NCI-H446 treated with DMSO at 0.1 percent for 48 hours (cell line): ENCODE data around the gene ZNF70.
A peak's percentile ranks its signal among the peaks of the same experiment; 100 is the strongest.

Experiments
- DNase-seq: peaks from one replicate; lab custom pipeline; 2025; lab: John Stamatoyannopoulos, UW

ZNF70 gene

DNA sequence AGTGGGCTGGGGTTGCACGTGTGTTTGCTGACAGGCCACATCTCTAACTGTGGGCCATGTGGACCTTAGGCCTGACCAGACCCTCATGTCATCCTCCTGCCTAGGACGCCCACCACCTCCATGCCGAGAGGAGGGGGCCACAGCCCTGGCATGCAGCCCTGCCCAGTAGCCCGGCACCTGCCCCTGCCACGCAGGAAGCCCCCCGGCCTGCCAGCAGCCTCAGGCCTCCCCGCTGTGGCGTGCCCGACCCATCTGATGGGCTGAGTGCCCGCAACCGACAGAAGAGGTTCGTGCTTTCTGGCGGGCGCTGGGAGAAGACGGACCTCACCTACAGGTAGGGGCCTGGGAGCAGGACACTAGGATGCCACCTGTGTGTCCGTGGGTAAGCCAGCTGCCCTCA, 28.2 kb upstream of the ZNF70 start:
- no peak for DNase-seq

DNA sequence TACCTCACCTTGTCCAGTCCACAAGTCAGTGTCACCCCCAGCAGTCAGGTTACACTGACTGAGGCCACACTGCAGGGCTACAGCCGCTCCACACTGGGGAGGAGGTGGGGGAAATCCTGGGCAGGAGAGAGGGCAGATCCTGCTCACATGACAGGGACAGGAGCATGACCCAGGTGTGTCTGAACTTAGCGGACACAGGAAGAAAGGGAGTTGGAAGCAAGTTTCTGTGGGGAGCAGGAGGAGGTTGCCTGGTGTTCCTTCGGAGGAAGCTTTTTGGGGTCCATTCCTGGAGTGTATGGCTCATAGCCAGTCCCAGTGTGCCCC, 27.6 kb upstream of the ZNF70 start:
- DNase-seq = no peak

DNA sequence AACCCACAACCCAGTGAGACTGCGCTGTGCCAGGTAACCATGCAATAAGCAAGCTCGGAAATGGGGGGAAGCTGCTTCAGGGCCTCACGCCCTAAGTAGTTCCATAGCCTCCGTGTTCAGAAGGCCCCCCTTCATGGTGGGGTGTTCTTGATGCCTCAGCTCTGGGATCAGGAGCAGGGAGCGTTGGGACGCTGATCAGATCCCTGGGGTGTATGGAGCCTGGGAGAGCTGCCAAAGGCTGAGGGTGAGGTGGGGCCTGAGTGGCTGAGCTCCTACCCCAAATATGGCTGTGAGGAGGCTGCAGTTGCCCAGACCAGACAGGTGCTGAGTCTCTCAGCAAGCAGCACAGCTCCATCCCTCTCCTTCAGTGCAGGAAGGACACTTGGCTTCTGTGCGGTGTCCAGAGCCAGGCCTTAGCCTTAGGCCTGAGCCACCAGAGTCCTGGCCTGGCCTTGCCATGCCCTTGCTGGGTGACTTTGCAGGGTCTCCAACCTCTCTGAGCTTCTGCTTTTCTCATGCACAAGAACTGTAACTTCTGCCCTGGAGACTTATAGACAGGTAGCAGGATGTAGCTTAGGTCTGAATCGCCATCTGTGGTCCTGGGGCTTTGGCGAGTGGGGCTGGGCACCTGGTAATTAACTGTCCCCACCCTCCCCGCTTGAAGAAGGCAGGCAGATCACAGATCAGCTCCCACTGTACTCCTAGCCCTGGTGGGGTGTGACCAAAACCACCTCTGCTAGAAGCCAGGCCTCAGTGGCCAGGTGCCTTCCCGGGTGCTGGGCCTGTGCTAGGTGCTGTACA, 27.1 kb upstream of the ZNF70 start:
- DNase-seq = no peak

DNA sequence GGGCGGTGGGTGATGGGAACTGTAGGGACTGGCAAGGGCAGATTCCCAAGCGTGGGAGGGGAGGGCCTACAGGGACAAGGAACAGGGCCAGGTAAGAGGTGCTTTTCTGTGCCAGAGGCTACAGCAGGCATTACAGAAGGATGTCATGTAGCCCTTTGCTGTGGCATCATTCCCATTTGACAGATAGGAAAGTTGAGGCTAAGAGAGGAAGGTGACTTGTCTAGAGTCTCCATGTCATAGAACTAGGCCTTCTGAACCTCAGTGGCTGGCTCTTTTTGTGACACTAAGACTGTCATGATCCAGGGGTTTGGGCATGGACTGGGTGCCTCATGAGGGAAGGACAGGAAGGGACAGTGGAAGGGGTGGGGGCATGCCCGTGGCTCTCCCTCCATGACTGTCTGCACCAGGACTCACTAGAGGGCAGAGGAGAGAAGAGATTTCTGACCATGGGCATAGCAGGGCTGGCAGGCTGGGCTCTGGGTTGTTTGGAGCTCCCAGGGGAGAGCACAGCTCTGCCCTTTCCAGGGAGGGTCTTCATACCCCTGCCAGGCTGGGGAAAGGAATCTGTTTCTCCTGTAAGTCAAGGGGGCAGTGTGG, 25.0 kb upstream of the ZNF70 start:
- DNase-seq = no peak

DNA sequence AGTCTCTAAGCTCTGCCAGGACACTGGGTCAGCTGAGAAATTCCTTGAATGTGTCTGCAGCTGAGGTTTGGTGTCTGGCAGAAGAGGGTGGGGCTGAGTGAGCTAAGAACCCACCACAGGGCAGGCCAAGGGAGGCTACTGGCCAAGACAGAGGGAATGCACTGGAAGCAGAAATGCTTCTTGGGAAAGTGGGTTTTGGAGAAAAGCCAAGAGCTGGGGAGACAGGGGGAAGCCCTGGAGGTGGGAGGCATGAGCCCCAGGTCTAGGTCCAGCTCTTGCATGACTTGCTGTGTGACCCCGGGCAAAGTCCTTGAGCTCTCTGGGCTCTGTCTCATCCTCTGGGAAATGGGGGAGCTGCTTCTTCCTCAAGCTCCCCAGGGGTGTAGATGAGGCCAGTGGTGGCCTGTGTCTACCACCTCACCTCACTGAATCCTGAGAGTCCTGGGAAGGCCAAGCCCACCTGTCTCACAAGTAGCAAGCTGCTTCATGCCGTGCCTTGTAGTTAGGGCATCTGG, 24.1 kb upstream of the ZNF70 start:
- DNase-seq = no peak

DNA sequence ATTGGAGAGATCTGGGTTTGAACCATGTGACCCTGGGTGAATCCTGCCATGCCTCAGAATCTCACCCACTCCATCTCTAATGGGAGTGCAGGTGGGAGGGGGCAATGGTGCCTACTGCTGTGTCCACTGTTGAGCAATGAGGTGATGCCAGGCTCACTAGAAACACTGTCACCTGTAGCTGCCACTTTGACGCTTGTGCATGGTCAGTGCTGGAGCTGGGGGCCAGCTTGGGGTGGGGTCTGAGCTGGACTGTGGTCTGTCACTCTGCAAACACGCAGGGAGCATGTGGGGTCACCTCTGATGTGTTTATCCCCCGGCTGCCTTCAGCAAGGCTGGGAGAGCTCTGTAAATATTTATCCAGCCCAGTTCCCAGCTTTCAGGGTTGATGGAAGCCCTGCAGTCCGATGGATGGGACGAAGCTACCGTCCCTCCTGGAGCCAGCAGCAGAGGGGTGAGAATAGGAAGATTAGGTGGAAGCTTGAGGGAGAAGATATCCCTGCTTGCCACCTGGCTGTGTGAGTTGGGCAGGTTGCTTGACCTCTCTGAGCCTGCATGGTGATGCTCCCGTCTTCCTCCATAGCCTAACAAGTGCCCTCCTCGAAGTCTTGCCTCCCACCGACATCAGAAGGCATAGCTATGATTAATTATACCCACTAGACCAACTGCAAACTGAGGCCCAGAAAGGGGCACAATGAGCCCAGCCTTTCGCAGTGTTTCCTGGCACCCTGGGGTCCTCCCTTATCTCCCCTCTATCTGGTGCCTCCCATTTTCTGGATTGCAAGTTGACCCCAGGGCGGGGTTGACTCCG, 23.4 kb upstream of the ZNF70 start:
- no peak for DNase-seq

DNA sequence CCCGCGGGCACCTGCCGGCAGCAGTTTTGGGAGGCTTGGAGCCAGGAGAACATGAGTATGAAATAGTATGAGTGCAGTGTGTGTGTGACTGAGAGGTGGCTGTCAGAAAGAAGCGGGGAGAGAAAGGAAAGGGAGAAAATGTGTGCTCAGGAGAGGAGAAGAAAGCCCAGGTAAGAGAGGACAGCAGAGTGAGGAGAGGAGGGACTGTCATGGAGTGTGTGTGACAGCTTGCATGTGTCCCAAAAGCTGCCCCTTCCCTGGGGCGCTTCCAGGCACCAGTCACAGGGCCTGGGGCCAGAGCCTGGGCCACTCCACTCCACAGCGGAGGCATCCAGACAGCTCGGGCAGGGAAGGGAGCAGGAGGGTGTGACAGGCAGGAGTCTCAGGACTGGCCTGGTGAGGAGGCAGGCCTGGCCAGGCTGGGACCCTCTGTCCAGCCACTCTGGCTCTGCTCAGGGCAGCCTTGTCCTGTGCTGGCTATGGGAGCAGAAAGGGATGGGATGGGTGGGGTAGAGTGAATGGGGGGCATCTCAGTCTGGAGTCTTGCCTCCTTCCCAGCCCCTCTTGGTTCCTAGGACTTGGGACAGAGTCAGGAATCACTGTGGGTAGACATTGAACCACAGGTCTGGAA, 22.7 kb upstream of the ZNF70 start:
- DNase-seq = no peak

DNA sequence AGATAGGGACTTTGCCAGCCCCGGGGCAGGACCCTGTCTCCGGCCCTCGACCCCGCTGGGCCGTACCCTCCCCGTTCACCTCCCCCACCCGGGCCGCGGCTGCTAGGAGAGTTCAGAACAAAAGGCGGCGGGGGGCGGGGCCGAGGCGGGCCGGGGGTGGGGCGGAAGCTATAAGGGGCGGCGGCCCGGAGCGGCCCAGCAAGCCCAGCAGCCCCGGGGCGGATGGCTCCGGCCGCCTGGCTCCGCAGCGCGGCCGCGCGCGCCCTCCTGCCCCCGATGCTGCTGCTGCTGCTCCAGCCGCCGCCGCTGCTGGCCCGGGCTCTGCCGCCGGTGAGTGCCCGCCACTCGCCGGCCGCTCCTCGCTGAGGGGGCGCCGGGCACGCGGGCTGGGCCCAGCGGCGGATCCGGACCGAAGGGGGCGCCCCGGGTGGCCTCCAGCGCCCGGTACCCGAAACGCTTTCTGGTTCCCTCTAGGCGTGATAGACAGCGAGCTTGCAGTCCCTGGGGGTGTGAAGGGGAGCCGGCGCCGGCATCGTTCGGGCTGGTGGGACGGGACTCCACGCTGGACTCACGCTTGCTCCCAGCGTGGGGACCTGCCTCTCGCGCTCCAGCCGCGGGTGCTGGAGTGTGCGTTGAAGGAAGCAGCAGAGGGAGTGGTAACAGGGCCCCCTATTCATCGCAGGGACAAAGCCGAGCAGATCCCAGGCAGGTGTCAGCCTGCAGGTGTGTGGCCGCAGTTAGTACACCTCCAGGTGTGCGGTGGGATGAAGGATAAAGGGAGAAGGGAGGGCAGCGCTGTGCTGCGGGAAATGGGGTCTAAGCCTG, 21.9 kb upstream of the ZNF70 start, which contains the start of gene MMP11:
Gene MMP11, plus strand, starts transcription at position 201 of the 825 bp plus-strand sequence. Its CDS starts 22 bp downstream, at position 223.
- no peak for DNase-seq

DNA sequence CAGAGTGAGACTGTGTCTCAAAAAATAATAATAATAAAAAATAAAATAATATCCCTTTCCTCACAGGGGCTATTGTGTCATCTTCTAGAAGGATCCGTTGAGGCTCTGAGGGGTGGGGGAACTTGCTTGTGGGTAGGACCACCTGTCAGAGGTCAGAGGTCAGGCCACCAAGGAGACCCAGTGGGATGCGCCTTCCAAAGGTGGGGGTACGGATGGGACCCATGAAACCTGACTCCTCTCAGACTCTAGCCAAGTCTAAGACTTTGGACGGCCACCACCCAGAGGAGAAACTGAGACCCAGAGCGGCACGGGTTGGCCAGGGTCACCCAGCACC, 21.4 kb upstream of the ZNF70 start:
- no peak for DNase-seq

DNA sequence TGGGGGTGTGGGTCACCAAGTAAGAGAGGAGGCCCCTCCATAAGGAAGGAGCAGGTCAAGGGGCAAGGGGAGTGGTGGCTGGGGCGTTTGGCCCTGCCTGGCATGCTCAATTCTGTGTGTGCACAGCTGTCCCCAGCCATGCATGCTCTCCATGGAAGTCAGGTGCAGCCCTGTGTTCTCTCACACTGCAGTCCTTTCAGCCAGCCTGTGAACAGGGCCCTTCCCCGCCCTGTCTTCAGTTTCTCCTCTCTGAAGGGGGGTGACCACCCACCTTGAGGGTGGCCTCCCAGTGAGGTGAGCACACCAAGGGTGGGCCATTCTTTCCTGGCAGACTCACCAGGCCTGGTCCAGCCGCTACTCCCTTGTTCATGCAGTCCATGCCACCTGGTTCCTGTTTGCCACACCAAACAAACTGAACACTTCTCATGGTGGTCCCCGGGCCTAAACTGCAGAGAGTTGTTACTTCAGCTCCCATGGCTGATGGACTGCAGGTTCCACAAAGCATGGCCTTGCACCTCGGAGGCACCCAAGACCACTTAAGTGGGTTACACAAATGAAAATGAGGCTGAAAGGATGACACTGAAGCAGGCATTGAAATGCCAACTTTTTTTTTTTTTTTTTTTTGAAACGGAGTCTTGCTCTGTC, 18.5 kb upstream of the ZNF70 start:
- no peak for DNase-seq

DNA sequence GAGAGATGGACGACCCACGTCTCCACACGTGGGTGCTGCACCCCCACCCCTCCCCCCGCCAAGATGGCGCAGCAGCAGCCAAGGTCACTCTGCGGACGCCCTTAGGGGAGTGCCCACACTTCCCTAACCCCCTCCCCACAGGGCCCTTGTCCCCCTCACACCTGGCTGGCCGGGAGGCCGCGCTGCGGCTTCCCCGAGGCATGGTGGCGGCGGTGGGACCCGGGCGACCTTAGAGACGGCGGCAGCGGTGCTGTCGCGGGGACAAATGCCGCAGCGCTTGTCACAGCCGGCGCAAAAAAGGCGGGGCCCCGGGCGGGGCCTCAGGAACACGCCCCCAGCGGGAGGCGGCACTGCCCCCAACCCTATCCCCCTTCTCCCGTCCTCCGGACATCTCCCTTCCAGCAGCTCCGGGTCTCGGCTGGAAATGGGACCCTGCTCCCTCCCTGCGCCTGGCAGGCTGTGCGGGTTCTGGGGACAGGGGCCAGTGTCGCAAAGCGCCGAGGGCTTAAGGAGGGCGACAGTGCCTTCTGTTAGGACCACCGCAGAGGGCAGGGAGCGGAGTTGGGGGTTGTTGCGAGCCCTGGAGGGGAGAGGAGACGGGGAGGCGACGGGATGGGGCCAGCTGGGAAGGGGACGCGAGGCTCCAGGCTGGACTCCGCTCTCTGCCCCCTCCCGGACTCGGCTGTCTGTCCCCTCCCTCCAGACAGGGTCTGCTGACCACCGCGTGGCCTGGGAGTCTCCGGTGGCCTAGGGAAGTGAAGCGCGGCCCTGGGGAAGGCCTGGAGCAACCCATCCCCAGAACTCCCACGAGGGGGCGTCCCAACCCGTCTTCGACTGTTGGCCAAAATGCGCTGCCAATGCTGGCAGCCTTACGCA, 17.0 kb upstream of the ZNF70 start, which contains the start of gene CHCHD10:
Gene CHCHD10, minus strand, starts transcription at position 300 of the 876 bp plus-strand sequence. Its CDS starts 98 bp downstream, at position 202.
- DNase-seq = peak; percentile 24

DNA sequence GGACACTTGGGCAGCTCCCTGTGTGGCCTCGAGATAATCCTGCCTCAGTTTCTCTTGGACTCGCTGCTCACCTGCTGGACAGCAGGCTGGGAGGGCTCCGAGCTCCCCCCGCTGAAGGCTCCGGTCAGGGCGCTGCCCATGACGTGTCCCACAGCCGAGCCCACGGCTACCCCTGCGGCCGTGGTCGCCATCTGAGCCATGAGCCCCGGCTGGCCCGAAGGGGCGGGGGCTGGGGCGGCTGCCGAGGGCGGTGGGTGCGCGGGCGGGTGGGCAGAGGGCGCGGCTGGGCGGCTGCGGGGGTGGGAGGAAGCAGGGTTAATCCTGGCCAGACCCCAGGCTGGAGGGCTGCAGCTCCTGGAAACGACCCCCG, 16.4 kb upstream of the ZNF70 start:
- DNase-seq = no peak

DNA sequence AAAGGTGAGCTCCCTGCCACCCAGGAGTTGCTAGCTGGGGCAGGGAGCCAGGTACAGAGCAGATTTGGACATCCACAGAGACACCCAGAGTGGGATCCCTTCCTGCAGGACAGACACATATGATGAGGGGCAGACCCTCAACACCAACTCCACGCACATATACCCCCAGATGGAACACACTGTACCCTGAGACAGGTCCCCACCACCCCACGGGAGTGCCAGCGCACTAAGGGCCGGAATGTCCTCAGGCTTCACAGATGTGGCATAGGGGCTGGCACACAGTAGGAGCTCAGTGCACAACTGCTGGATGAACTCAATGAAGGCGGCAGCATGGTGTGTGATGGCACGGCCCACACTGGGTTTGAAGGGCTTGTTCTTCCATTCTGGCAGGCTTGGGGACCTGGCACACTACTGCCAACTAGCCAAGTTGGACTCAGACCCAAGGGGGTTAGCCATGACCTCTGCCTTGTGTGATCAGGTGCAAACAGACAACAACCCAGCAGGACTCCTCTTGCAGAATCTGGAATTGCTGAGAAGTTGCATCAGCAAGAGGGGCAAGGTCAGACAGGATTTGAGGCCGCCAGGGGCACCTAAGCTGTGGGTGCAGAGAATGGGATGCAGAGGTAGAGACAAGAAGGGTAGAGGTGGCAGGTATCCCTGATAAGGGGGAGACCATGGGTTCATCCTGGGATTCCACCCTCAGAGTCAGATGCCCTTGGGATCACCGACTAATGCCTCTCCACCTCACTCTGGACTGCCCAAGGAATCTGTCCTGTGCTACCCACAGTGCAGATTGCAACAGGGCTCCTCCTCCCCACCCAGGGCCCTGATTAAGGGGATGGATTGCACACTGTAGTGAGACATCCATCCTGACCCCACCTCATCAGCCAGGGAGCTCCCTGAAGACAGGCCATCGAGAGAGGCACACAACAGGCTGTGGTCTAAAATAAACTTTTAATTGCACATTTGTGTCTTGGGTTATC, 14.3 kb upstream of the ZNF70 start:
- DNase-seq = no peak

DNA sequence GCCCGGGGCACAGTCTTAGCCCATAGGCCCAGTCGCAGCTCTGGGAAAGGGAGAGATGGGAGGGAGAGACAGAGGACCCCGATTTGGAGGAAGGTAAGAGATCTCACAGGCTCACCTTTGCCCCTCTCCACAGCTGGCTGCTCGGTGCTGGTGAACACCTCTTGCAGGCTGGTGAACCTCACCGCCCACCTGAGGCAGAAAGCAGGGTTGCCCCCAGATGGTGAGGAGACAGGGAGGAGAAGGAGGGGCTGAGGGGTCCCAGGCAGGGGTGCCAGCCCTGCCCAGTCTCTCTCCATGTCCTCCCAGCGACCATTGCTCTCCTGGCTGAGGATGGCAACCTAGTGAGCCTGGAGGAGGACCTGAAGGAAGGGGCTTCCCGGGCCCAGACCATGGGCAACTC, 13.0 kb upstream of the ZNF70 start:
- no peak for DNase-seq

DNA sequence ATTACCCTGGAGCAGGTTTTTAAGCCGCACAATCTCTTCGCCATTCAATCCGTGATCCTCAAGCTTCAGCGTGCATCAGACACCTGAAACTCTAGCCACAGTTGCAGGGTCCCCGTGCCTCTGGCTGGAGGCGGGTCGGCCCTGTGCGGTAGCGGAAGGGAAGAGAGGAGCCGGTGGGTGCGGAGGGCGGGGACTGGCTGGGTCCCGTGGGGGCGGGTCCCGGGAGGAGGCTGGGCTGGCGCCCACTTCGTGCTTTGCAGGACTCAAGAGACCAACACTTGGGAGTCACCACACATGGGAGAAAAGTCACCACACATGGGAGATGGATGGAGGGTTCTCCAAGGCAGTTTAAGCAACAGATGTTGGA, 12.7 kb upstream of the ZNF70 start:
- DNase-seq = no peak

DNA sequence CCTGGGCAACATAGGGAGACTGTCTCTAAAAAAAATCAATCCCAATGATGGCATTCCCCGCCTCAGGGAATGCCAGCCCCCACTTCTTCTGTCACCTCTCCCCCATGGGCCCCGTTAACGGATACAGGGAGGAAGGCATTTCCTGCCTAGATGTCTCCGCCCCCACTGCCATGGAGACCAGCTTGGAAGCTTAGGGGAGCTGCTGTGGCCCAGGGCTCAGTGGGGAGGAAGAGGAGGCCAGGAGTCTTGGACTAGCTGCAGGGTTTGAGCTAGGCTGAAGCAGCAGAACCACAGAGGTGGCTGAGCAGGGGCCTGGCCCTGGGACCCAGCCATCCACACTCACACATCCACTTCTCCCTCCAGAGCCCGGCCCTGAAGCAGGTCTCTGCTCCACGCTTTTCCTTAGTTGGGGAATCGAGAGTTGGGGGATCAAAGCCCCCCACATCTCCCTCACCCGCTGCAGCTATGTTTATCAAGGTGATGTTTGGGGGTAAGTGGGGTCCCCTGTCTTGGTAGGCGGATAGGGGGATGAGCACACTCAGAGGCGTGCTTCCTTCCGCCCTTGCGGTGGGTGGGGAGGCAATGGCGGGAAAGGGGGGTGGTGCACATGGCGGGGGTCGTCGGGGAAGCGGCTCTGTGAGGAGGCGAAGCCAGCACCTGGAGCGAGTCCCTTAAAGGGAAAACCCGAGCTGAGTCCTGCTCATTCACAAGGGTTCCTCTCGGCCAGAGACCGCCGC, 12.1 kb upstream of the ZNF70 start, which contains the start of gene C22orf15:
Gene C22orf15, plus strand, starts transcription at position 149 of the 737 bp plus-strand sequence. Its CDS starts 317 bp downstream, at position 466.
- no peak for DNase-seq

DNA sequence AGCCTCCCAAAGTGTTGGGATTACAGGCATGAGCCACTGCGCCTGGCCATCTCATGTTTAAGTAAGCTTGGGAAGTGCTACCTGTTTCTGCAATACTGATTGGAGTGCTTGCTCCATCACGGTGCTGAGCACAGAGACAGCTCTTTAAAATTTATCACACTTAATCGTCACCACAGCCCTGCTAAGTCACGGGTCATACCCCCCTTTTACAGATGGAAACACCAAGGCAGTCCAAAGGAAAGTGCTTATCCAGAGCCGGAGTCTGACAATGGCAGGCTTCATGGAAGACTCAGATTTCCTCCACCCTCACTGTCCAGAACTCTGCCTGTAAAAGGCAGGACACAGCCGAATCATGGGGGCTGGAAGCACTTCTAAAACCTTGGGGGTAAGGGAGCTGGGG, 9.1 kb upstream of the ZNF70 start:
- DNase-seq = no peak

DNA sequence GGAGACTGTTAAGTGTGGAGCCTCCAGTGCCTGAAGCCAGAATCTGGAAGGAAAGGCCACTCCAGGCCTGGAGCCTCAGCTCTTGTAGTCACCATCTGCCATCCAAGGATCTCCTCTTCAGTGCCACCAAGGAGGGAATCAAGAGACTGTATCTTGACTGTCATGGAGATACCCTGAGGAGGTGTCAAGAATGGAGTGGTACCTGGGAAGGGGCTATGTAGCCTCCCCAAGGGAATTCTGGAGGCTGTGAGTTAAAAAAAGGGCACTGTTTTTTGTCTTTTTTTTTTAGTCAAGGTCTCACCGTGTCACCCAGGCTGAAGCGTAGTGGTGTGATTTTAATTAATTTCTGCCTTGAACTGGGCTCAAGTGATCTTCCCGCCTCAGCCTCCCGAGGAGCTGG, 8.7 kb upstream of the ZNF70 start:
- DNase-seq = no peak
